IMR-90 (cell line): ENCODE measurements around the gene SAGE1. TPM values are rescaled to one million over a fixed set of nuclear protein-coding genes. Genes with fewer than 3 reads are reported as not detected.

Source experiments
- ATAC-seq: fragments of 200-7000 bp; cut with Tn5 transposase; 2 replicates; pipeline ENCODE4 v1.9.1; 2020; ENCODE audit warnings: low read depth, mild to moderate bottlenecking, moderate library complexity
- BruUV-seq: library from RNA; stranded (reverse); fragments of 400-500 nt; replicated peaks from 2 replicates; lab custom pipeline; 2021; lab: Mats Ljungman, UMichigan
- CTCF ChIA-PET: fragments of 300-600 bp; formaldehyde crosslinking; extraction: SDS; loops from one replicate; lab custom pipeline; 2021; ENCODE audit warnings: antibody characterized with exemption; lab: Yijun Ruan, JAX
- POLR2A ChIA-PET: fragments of 300-600 bp; sonication (Branson Sonifier 250); formaldehyde crosslinking; loops from one replicate; lab custom pipeline; 2022; ENCODE audit warnings: antibody characterized with exemption; ENCODE audit not compliant: unreplicated experiment; lab: Charles Lee
- DNase-seq: peaks from one replicate; pipeline ENCODE4 v3.0.0; 2013
- H2AFZ ChIP-seq: replicated peaks from 2 replicates; pipeline ENCODE3; 2013; ENCODE audit warnings: low read length, mild to moderate bottlenecking; ENCODE audit not compliant: poor library complexity
- H2AK5ac ChIP-seq: 2 replicates; pipeline ENCODE4 v1.6.1; 2013; ENCODE audit warnings: low read depth, low read length, inconsistent platforms
- H2AK9ac ChIP-seq: replicated peaks from 2 replicates; pipeline ENCODE3; 2013; ENCODE audit warnings: mild to moderate bottlenecking, low read depth, low read length, moderate library complexity; ENCODE audit not compliant: poor library complexity
- H2BK120ac ChIP-seq: 2 replicates; pipeline ENCODE4 v1.6.1; 2013; ENCODE audit warnings: low read depth, low read length, inconsistent platforms
- H2BK15ac ChIP-seq: 3 replicates; pipeline ENCODE4 v1.6.1; 2013; ENCODE audit warnings: low read depth, low read length, inconsistent platforms
- H2BK20ac ChIP-seq: 2 replicates; pipeline ENCODE4 v1.6.1; 2013; ENCODE audit warnings: low read depth, mild to moderate bottlenecking, inconsistent platforms, low read length, moderate library complexity
- H2BK5ac ChIP-seq: 2 replicates; pipeline ENCODE4 v1.6.1; 2013; ENCODE audit warnings: mild to moderate bottlenecking, low read depth, low read length, inconsistent platforms; ENCODE audit not compliant: poor library complexity, severe bottlenecking
- H3K14ac ChIP-seq: replicated peaks from 2 replicates; pipeline ENCODE4 v1.6.1; 2013; ENCODE audit warnings: low read depth, low read length, inconsistent platforms
- H3K18ac ChIP-seq: 2 replicates; pipeline ENCODE4 v1.6.1; 2013; ENCODE audit warnings: low read depth, low read length, control low read depth
- H3K23ac ChIP-seq: 2 replicates; pipeline ENCODE4 v1.6.1; 2013; ENCODE audit warnings: low read depth, low read length, inconsistent platforms
- H3K27ac ChIP-seq: 2 replicates; pipeline ENCODE4 v1.5.1; 2013; ENCODE audit warnings: mild to moderate bottlenecking, control low read depth, low read length; ENCODE audit not compliant: insufficient read depth
- H3K27me3 ChIP-seq: 2 replicates; pipeline ENCODE4 v1.6.1; 2013; ENCODE audit warnings: low read length; ENCODE audit not compliant: control insufficient read depth, insufficient read depth
- H3K36me3 ChIP-seq: 2 replicates; pipeline ENCODE4 v1.6.1; 2013; ENCODE audit warnings: low read length, mixed read lengths; ENCODE audit not compliant: control insufficient read depth, insufficient read depth
- H3K4ac ChIP-seq: 2 replicates; pipeline ENCODE4 v1.6.1; 2013; ENCODE audit warnings: low read depth, low read length, inconsistent platforms
- H3K4me1 ChIP-seq: 2 replicates; pipeline ENCODE4 v1.6.1; 2013; ENCODE audit warnings: low read length, mixed read lengths; ENCODE audit not compliant: control insufficient read depth, insufficient read depth
- H3K4me2 ChIP-seq: 2 replicates; pipeline ENCODE4 v1.6.1; 2013; ENCODE audit warnings: low read depth, mild to moderate bottlenecking, control low read depth, low read length, moderate library complexity
- H3K4me3 ChIP-seq: 2 replicates; pipeline ENCODE4 v1.5.1; 2013; ENCODE audit warnings: low read depth, mild to moderate bottlenecking, control low read depth, low read length, moderate library complexity; ENCODE audit not compliant: insufficient read depth
- H3K56ac ChIP-seq: 2 replicates; pipeline ENCODE4 v1.6.1; 2013; ENCODE audit warnings: low read length, inconsistent platforms; ENCODE audit not compliant: insufficient read depth; ENCODE audit errors: extremely low read depth
- H3K79me1 ChIP-seq, 2 experiments: 2 replicates each; pipeline ENCODE4 v1.6.1; 2013; ENCODE audit warnings: low read length in 2 of 2, inconsistent platforms in 1 of 2, low read depth in 1 of 2
- H3K9ac ChIP-seq: 2 replicates; pipeline ENCODE4 v1.6.1; 2013; ENCODE audit warnings: low read depth, low read length, control low read depth
- H3K9me1 ChIP-seq: 2 replicates; pipeline ENCODE4 v1.6.1; 2013; ENCODE audit warnings: low read length, inconsistent platforms; ENCODE audit not compliant: insufficient read depth
- H3K9me3 ChIP-seq: 2 replicates; pipeline ENCODE4 v1.6.1; 2013; ENCODE audit warnings: low read length; ENCODE audit not compliant: control insufficient read depth, insufficient read depth
- H4K20me1 ChIP-seq: 2 replicates; pipeline ENCODE4 v1.6.1; 2013; ENCODE audit warnings: low read length, inconsistent platforms; ENCODE audit not compliant: insufficient read depth
- H4K5ac ChIP-seq: 2 replicates; pipeline ENCODE4 v1.6.1; 2013; ENCODE audit warnings: mild to moderate bottlenecking, low read depth, low read length, control low read depth
- H4K8ac ChIP-seq, 2 experiments: 2 replicates each; pipeline ENCODE4 v1.6.1; 2013; ENCODE audit warnings: low read depth in 2 of 2, low read length in 2 of 2, control low read depth in 1 of 2, inconsistent platforms in 1 of 2
- H4K91ac ChIP-seq: 2 replicates; pipeline ENCODE4 v1.6.1; 2013; ENCODE audit warnings: low read depth, low read length, inconsistent platforms; ENCODE audit not compliant: insufficient read depth
- BHLHE40 ChIP-seq: fragments of 150-350 bp; IDR thresholded peaks from 2 replicates; pipeline ENCODE4 v1.6.1; 2016; ENCODE audit warnings: mild to moderate bottlenecking, low read depth, low read length
- CEBPB ChIP-seq: IDR thresholded peaks from 2 replicates; pipeline ENCODE4 v1.6.1; 2012; ENCODE audit warnings: low read depth, low read length, improper control_type of control experiment
- CHD1 ChIP-seq: IDR thresholded peaks from 2 replicates; pipeline ENCODE4 v1.6.1; 2012; ENCODE audit warnings: low read depth, low read length, improper control_type of control experiment
- CTCF ChIP-seq: conservative IDR thresholded peaks from 2 replicates; pipeline ENCODE4 v1.5.1; 2012; ENCODE audit warnings: mild to moderate bottlenecking, low read depth, low read length, improper control_type of control experiment
- ELK1 ChIP-seq: fragments of 150-350 bp; IDR thresholded peaks from 2 replicates; pipeline ENCODE4 v1.6.1; 2016; ENCODE audit warnings: low read depth, mild to moderate bottlenecking, low read length, moderate library complexity, borderline replicate concordance
- FOS ChIP-seq: fragments of 150-350 bp; IDR thresholded peaks from 2 replicates; pipeline ENCODE4 v1.6.1; 2016; ENCODE audit warnings: low read depth, low read length
- MAFK ChIP-seq: IDR thresholded peaks from 2 replicates; pipeline ENCODE4 v1.6.1; 2012; ENCODE audit warnings: low read depth, low read length, improper control_type of control experiment
- MAZ ChIP-seq: IDR thresholded peaks from 2 replicates; pipeline ENCODE4 v1.6.1; 2012; ENCODE audit warnings: low read depth, mild to moderate bottlenecking, low read length, improper control_type of control experiment, moderate library complexity, borderline replicate concordance
- MXI1 ChIP-seq: IDR thresholded peaks from 2 replicates; pipeline ENCODE4 v1.6.1; 2012; ENCODE audit warnings: low read depth, mild to moderate bottlenecking, low read length, moderate library complexity, borderline replicate concordance
- NFE2L2 ChIP-seq: fragments of 150-350 bp; IDR thresholded peaks from 2 replicates; pipeline ENCODE4 v1.6.1; 2016; ENCODE audit warnings: low read depth, mild to moderate bottlenecking, low read length
- POLR2A ChIP-seq: IDR thresholded peaks from 2 replicates; pipeline ENCODE4 v1.6.1; 2012; ENCODE audit warnings: mild to moderate bottlenecking, low read depth, low read length
- RAD21 ChIP-seq: IDR thresholded peaks from 2 replicates; pipeline ENCODE4 v1.6.1; 2012; ENCODE audit warnings: low read length, improper control_type of control experiment
- RCOR1 ChIP-seq: IDR thresholded peaks from 2 replicates; pipeline ENCODE4 v1.6.1; 2012; ENCODE audit warnings: mild to moderate bottlenecking, low read length, improper control_type of control experiment; ENCODE audit not compliant: insufficient replicate concordance
- RFX5 ChIP-seq: IDR thresholded peaks from 2 replicates; pipeline ENCODE4 v1.8.0; 2012; ENCODE audit warnings: low read depth, mild to moderate bottlenecking, low read length, moderate library complexity
- SMC3 ChIP-seq: fragments of 150-350 bp; IDR thresholded peaks from 2 replicates; pipeline ENCODE4 v1.6.1; 2016; ENCODE audit warnings: low read depth, mild to moderate bottlenecking, antibody characterized with exemption, low read length, moderate library complexity
- USF2 ChIP-seq: fragments of 150-350 bp; IDR thresholded peaks from 2 replicates; pipeline ENCODE4 v1.6.1; 2017; ENCODE audit warnings: mild to moderate bottlenecking, antibody characterized with exemption, low read length, low read depth
- WGBS, 2 experiments: methylation state at CpG; one replicate each; pipeline versions ENCODE4 v1.1.5 to v1.1.7; 2013; ENCODE audit warnings: missing lambda C conversion rate in 2 of 2; ENCODE audit not compliant: insufficient read length in 1 of 2; ENCODE audit errors: extremely low coverage in 2 of 2; 5-methylcytosine and 5-hydroxymethylcytosine counted together
- dilution Hi-C: fragments of 300-500 bp; cut with HindIII; formaldehyde crosslinking; loops from one replicate; pipeline ENCODE4 v1.14.3; 2018; ENCODE audit warnings: low sequenced_read_pairs; ENCODE audit not compliant: unreplicated experiment
- in situ Hi-C: fragments of 300-500 bp; cut with MboI; formaldehyde crosslinking; loops from 3 replicates; pipeline ENCODE4 v1.14.3; 2019; ENCODE audit warnings: low sequenced_read_pairs, inconsistent platforms, mixed read lengths
- intact Hi-C: fragments of 100-400 bp; cut with micrococcal nuclease; formaldehyde crosslinking; loops from 2 replicates; pipeline ENCODE4 v1.10.0; 2022
- polyA plus RNA-seq, 3 experiments: library from polyadenylated mRNA; depleted of rRNA; stranded (reverse); fragments of >200 nt; gene quantifications; 2 replicates each; pipeline ENCODE4 v1.2.3, GENCODE V29; 2012; ENCODE audit warnings: low replicate concordance in 1 of 3
- total RNA-seq: library from RNA; depleted of rRNA; stranded (reverse); fragments of >200 nt; gene quantifications from 2 replicates; pipeline ENCODE4 v1.2.3, GENCODE V29; 2012

SAGE1 gene
- total and polyA plus RNA-seq, 2 of the 4 experiments (the other 2 are of a cell fraction), result not detected

GRCh38 chrX:135944486-135944885, 51.0 kb downstream of the SAGE1 start:
- no peak overlapping the region for H3K23ac ChIP-seq
- no peak overlapping the region for H4K5ac ChIP-seq
- H3K18ac ChIP-seq, result no peak overlapping the region
- no peak overlapping the region for H3K14ac ChIP-seq
- no peak overlapping the region for H3K4me2 ChIP-seq
- H3K79me1 ChIP-seq, result no peaks in the 10 kb centered on the region
- no peak overlapping the region for H2BK5ac ChIP-seq
- H2AK5ac ChIP-seq, result no peak overlapping the region
- H3K27me3 ChIP-seq, result no peaks in the 10 kb centered on the region
- no peak overlapping the region for H3K27ac ChIP-seq
- no peak overlapping the region for H2AFZ ChIP-seq
- no peaks in the 10 kb centered on the region for H4K20me1 ChIP-seq
- no peaks in the 10 kb centered on the region for H3K4me1 ChIP-seq
- no peaks in the 10 kb centered on the region for H3K9me3 ChIP-seq
- H3K9ac ChIP-seq, result no peak overlapping the region
- no peak overlapping the region for H2BK15ac ChIP-seq
- H3K56ac ChIP-seq, result no peak overlapping the region
- H2BK120ac ChIP-seq, result no peak overlapping the region
- no peak overlapping the region for H2AK9ac ChIP-seq
- DNase-seq (no peak), ATAC-seq (no peak)
- ChIA-PET CTCF (no interaction called here), POLR2A (no interaction called here)
- no peaks in the 10 kb centered on the region for H3K36me3 ChIP-seq
- intact Hi-C loops, result no loop called here
- no peak overlapping the region for H3K4me3 ChIP-seq
- no peak overlapping the region for H4K8ac ChIP-seq
- dilution Hi-C loops, result no loop called here
- no CpG with 5 or more reads among the region's 2 CpGs for WGBS, 2 experiments
- H4K91ac ChIP-seq, result no peak overlapping the region
- no peak overlapping the region for H3K4ac ChIP-seq
- TF ChIP-seq POLR2A (no peak), CEBPB (no peak), RCOR1 (no peak), CHD1 (no peak), MAFK (no peak), RAD21 (no peak), RFX5 (no peak), BHLHE40 (no peak), CTCF (no peak), FOS (no peak), MAZ (no peak), ELK1 (no peak), MXI1 (no peak), USF2 (no peak), SMC3 (no peak), NFE2L2 (no peak)
- no peaks in the 10 kb centered on the region for H3K9me1 ChIP-seq
- in situ Hi-C loops, result no loop called here
- no TSS peak for BruUV-seq
- no peak overlapping the region for H2BK20ac ChIP-seq
